ENCODE measurements around the gene SEC14L6. TPM values are rescaled to one million over a fixed set of nuclear protein-coding genes. Genes with fewer than 3 reads are reported as not detected.
"Not testable (repeated sequence)": the region's sequence is repeated elsewhere in the genome, so short reads cannot be mapped to it uniquely, and the experiment has no call there.

The SEC14L6 gene
- polyA plus RNA-seq, 1 donor (not counting 4 experiments of a cell fraction or from before 2014, with no cell fraction given), result not detected

- Histone ChIP-seq H3K9ac (ENCODE audit: control insufficient read depth, extremely low read depth, insufficient read depth, low read length) (no peak overlapping the region), H3K27me3 (ENCODE audit: control insufficient read depth, extremely low read depth, insufficient read depth, low read length) (peaks cover 18% of the 10 kb centered on the region), H2AFZ (ENCODE audit: control insufficient read depth, low read length) (no peak overlapping the region), H3K36me3 (ENCODE audit: control insufficient read depth in 2 of 2, extremely low read depth in 1 of 2, insufficient read depth in 2 of 2, low read length in 2 of 2) (no peaks in the 10 kb centered on the region), H4K20me1 (ENCODE audit: control insufficient read depth, extremely low read depth, insufficient read depth, low read length) (no peaks in the 10 kb centered on the region), H3K4me1 (ENCODE audit: control insufficient read depth, extremely low read depth, insufficient read depth, low read length) (peaks cover under 1% of the 10 kb centered on the region), H3K9me1 (ENCODE audit: control insufficient read depth, extremely low read depth, insufficient read depth, low read length) (no peaks in the 10 kb centered on the region), H3K9me3 (ENCODE audit: control insufficient read depth, low read depth, low read length) (no peaks in the 10 kb centered on the region), H3K79me2 (ENCODE audit: control insufficient read depth, insufficient read depth, low read length) (no peaks in the 10 kb centered on the region), H3K4me2 (ENCODE audit: control insufficient read depth, extremely low read depth, insufficient read depth, low read depth, low read length) (no peak overlapping the region), H3K4me3 (ENCODE audit: control insufficient read depth in 2 of 3, extremely low read depth in 1 of 3, insufficient read depth in 2 of 3, low read depth in 1 of 3, low read length in 3 of 3) (no peak overlapping the region), H3K27ac (ENCODE audit: control insufficient read depth, insufficient read depth, low read length) (no peak overlapping the region)
- FAIRE-seq (no peak), DNase-seq (ENCODE audit: low read depth, low spot score) (no peak)
- dilution Hi-C loops (cut with MboI; ENCODE audit: extremely low pct_ligation_motif_present, low sequenced_read_pairs), result no loop called here
- no peak for TF ChIP-seq EZH2 (IDR thresholded peaks at IDR 0.05; ENCODE audit: low read length)
- no peak for TF ChIP-seq CTCF (optimal IDR thresholded peaks at IDR 0.05 in 1 of 3, IDR thresholded peaks at IDR 0.05 in 1 of 3, conservative IDR thresholded peaks at IDR 0.05 in 1 of 3; ENCODE audit: extremely low read depth in 1 of 3, insufficient read depth in 2 of 3, low read length in 3 of 3)
Observed at GRCh38 chr22:30569674-30570202, 23.2 kb upstream of the SEC14L6 start.

DNA sequence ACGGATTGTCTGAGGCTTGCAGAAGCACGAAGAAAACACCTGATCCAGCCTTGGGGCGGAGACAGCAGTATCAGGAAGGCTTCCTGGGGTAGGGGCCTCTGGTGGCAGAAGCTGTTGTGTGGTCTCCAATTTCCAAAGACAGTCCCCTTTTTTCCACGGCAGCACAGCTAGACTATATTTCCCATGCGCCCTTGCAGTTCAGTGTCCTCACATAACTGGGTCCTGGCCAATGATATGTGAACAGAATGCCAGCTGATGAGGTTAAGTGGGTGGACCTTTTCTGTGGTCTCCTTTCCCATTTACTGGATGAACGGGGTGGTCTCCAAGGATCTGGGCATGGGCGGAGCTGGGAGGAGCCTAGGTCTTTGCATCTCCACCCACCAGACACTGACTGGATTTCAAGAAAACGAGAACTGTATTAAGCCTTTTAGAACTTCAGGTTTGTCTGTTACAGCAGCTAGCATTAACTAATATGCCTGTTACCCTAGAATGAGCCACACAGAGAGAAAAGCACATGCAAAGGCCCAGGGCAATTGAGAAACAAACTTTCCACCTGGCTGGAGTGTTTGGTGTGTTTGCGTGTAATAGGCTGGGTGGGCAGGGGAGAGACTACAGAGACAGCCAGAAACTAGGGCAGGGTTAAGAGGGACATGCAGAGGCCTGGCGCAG, 21.7 kb upstream of the SEC14L6 start:
- Histone ChIP-seq H3K4me2 (ENCODE audit: control insufficient read depth, extremely low read depth, insufficient read depth, low read depth, low read length) (no peak overlapping the region), H3K79me2 (ENCODE audit: control insufficient read depth, insufficient read depth, low read length) (no peaks in the 10 kb centered on the region), H3K9me1 (ENCODE audit: control insufficient read depth, extremely low read depth, insufficient read depth, low read length) (no peaks in the 10 kb centered on the region), H3K27ac (ENCODE audit: control insufficient read depth, insufficient read depth, low read length) (no peak overlapping the region), H3K36me3 (ENCODE audit: control insufficient read depth in 2 of 2, extremely low read depth in 1 of 2, insufficient read depth in 2 of 2, low read length in 2 of 2) (no peaks in the 10 kb centered on the region), H2AFZ (ENCODE audit: control insufficient read depth, low read length) (no peak overlapping the region), H4K20me1 (ENCODE audit: control insufficient read depth, extremely low read depth, insufficient read depth, low read length) (no peaks in the 10 kb centered on the region), H3K4me3 (ENCODE audit: control insufficient read depth in 2 of 3, extremely low read depth in 1 of 3, insufficient read depth in 2 of 3, low read depth in 1 of 3, low read length in 3 of 3) (no peak overlapping the region), H3K9me3 (ENCODE audit: control insufficient read depth, low read depth, low read length) (no peaks in the 10 kb centered on the region), H3K27me3 (ENCODE audit: control insufficient read depth, extremely low read depth, insufficient read depth, low read length) (peaks cover 24% of the 10 kb centered on the region), H3K9ac (ENCODE audit: control insufficient read depth, extremely low read depth, insufficient read depth, low read length) (no peak overlapping the region), H3K4me1 (ENCODE audit: control insufficient read depth, extremely low read depth, insufficient read depth, low read length) (no peaks in the 10 kb centered on the region)
- dilution Hi-C loops (cut with MboI; ENCODE audit: extremely low pct_ligation_motif_present, low sequenced_read_pairs), result no loop called here
- no peak for FAIRE-seq
- TF ChIP-seq CTCF (optimal IDR thresholded peaks at IDR 0.05 in 1 of 3, IDR thresholded peaks at IDR 0.05 in 1 of 3, conservative IDR thresholded peaks at IDR 0.05 in 1 of 3; ENCODE audit: extremely low read depth in 1 of 3, insufficient read depth in 2 of 3, low read length in 3 of 3) (no peak), EZH2 (IDR thresholded peaks at IDR 0.05; ENCODE audit: low read length) (no peak)
- DNase-seq (ENCODE audit: low read depth, low spot score), result no peak

GRCh38 chr22:30567277-30567676, 20.7 kb upstream of the SEC14L6 start:
- DNase-seq (ENCODE audit: low read depth, low spot score); H3K36me3 ChIP-seq (ENCODE audit: control insufficient read depth in 2 of 2, extremely low read depth in 1 of 2, insufficient read depth in 2 of 2, low read length in 2 of 2); H2AFZ ChIP-seq (ENCODE audit: control insufficient read depth, low read length); FAIRE-seq; H3K4me3 ChIP-seq (ENCODE audit: control insufficient read depth in 2 of 3, extremely low read depth in 1 of 3, insufficient read depth in 2 of 3, low read depth in 1 of 3, low read length in 3 of 3); H3K79me2 ChIP-seq (ENCODE audit: control insufficient read depth, insufficient read depth, low read length); H3K4me1 ChIP-seq (ENCODE audit: control insufficient read depth, extremely low read depth, insufficient read depth, low read length); H3K27ac ChIP-seq (ENCODE audit: control insufficient read depth, insufficient read depth, low read length); H3K9ac ChIP-seq (ENCODE audit: control insufficient read depth, extremely low read depth, insufficient read depth, low read length); H4K20me1 ChIP-seq (ENCODE audit: control insufficient read depth, extremely low read depth, insufficient read depth, low read length); dilution Hi-C loops (cut with MboI; ENCODE audit: extremely low pct_ligation_motif_present, low sequenced_read_pairs); H3K9me1 ChIP-seq (ENCODE audit: control insufficient read depth, extremely low read depth, insufficient read depth, low read length); H3K9me3 ChIP-seq (ENCODE audit: control insufficient read depth, low read depth, low read length); H3K4me2 ChIP-seq (ENCODE audit: control insufficient read depth, extremely low read depth, insufficient read depth, low read depth, low read length): not testable (repeated sequence)
- peaks cover 24% of the 10 kb centered on the region for H3K27me3 ChIP-seq (ENCODE audit: control insufficient read depth, extremely low read depth, insufficient read depth, low read length)
